HT-29 (cell line): ENCODE measurements around the gene DHRS11. TPM values are rescaled to one million over a fixed set of nuclear protein-coding genes. Genes with fewer than 3 reads are reported as not detected.
"Not testable (repeated sequence)": the region's sequence is repeated elsewhere in the genome, so short reads cannot be mapped to it uniquely, and the experiment has no call there.

ENCODE experiments used
- DNase-seq: peaks from one replicate; pipeline ENCODE4 v3.0.0-alpha.2; 2015; ENCODE audit warnings: low spot score
- total RNA-seq: library from RNA; depleted of rRNA; stranded (reverse); fragments of >200 nt; shearing (Covaris generic); gene quantifications from 2 replicates; pipeline ENCODE4 v1.2.3, GENCODE V29; 2014

DHRS11 gene
- total RNA-seq, 1 experiment from 2014 or later, result 124 TPM

DNA sequence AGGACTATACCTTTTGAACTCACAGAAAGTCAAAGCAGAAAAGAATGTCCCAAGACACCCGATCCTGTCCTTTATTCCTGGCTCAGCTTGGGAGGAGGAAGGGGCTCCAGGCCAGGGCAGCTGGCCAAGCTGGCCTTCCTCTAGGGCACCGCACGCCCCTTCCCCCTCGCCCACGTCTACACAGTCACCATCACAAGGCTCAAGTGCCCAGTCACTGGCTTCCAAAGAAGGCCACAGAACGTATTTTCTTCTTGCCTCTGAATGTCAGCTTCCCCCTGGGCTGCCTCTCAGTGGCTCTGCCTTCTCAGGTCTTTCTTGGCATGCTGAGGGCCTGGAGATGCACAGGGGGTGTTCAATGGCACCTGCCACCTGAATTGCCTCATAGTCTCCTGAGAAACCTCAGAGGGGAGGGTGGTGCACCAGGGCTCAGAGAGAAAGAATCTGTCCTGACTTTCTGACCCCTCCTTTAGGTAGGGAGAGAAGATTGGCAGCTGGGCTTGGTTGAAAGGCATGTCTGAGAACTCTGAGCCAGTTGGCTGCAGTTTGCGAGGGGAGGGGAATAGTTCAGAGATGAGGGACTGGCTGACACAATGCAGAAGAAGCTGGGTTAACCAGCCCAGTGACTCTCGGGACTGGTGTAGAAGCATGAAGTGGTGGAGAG is 2.1 kb downstream of the DHRS11 start:
- peak; percentile 80 for DNase-seq

DNA sequence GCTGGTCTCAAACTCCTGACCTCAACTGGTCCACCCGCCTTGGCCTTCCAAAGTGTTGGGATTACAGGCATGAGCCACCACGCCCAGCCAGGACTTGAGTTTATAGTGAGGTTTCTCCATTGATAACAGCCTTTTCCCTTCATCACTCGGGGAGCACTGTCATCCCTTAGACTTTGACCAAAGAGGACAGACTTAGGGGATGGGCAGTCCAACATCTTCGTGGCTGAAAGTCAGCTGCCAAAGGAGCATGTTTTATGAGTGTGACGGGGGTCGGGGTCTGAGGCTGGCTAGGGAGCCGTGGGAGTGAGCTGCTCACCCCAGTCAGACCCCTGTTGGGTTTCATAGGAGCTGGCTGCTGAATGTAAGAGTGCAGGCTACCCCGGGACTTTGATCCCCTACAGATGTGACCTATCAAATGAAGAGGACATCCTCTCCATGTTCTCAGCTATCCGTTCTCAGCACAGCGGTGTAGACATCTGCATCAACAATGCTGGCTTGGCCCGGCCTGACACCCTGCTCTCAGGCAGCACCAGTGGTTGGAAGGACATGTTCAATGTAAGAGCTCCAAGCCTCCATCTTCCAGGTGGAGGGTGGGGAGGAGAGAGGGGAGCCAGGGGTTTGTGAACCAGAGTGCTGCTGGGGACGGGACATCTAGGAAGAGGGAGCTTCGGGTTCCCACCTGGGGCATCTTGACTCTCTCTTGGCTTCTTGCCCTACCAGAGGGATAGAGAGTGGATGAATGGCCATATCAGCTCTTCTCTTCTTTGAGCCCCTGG is 3.1 kb downstream of the DHRS11 start:
- DNase-seq, result no peak

DNA sequence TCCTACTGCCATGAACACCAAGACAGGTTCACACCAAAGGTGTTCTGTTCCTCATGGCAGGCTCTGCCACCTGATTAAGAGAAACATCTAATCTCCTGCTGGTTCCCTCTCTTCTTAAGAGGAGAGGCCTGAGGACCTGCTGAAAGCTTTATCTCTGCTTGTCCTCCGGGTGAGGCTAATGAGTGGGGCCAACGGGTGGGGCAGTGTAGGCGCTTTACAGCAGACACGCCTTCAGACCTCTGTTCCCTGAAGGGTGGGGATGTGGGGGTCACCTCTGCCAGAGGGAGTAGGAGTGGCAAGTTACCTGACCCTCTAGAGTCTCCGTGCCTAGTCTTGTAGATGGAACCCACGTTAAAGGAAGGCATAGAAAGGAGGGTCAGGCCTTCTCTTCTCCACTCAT is 5.5 kb downstream of the DHRS11 start:
- no peak for DNase-seq

DNA sequence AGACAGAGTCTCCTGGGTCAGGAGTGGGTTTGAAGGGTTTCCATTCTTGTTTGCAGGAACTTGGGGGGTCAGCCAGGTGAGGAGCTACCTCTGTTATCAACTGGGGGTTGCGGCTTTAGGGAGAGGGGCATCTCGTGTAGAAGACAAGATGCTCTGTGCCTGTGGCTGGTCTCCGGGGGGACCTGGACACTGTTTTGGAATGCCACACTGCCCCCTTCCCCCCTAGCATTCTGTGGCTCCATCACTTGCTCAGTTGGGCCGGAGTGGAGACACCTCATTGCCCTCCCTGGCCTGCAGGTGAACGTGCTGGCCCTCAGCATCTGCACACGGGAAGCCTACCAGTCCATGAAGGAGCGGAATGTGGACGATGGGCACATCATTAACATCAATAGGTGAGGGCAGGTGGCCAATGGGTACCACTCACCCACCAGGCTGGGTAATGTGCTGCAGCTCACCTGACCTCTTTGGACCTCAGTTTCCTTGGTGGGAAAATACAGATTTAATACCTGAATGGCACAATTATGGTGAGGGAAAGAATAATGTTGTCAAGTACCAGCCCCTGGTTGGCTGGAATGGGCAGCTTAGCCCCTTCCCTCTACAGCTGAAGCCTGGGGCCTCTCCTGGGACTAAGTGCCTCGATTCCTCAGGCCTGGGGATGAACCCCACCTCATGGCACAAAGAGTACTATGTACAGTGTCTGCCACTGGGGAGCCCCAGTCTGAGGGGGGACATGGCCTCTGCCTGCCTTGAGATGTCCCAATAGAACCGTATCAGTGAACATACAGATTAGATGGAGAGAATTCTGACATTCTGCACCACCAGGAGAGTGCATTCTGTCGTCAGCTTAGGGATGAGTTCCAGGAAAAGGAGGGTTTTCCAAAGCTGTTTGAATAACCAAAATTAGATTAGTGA is 6.4 kb downstream of the DHRS11 start:
- no peak for DNase-seq

DNA sequence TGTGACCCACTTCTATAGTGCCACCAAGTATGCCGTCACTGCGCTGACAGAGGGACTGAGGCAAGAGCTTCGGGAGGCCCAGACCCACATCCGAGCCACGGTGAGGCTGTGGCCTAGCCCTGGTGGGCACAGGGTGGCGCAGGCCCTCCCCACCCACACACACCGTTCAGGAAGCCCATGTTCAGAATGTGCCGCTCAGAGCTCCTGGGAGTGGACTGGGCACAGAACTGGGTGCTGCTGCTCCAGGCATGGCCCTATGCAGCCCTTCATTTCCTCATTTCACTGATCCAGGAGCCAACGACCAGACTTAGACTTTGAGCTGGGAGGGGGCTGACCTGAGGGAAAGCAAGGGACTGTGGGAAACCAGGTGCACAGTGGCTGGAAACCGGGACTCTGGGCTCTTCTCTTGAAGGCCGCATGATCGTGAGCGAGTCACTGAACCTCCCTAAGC is 7.3 kb downstream of the DHRS11 start:
- no peak for DNase-seq

DNA sequence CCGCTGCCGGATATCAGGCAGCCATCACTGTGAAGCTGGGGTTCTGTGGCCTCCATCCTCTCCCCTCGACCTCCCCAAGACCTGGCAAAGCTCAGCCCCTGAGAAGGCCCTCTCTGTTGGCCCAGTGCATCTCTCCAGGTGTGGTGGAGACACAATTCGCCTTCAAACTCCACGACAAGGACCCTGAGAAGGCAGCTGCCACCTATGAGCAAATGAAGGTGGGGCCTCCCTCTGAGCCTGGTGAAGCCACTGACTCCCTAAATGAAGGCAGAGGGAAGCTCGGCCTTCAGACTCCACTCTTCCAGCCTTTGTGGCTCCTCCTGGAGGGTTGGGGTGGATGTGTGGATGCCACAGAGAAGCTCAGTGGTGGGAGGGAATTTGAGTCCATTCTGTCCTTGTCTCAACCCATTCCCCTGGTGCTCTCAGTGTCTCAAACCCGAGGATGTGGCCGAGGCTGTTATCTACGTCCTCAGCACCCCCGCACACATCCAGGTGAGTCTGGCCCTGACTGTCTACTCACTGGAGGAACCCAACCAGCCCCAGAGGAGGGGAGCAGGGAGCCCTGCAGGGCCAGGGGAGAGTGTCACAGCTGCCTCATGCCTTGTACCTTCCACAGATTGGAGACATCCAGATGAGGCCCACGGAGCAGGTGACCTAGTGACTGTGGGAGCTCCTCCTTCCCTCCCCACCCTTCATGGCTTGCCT is 8.0 kb downstream of the DHRS11 start:
- DNase-seq, result no peak

DNA sequence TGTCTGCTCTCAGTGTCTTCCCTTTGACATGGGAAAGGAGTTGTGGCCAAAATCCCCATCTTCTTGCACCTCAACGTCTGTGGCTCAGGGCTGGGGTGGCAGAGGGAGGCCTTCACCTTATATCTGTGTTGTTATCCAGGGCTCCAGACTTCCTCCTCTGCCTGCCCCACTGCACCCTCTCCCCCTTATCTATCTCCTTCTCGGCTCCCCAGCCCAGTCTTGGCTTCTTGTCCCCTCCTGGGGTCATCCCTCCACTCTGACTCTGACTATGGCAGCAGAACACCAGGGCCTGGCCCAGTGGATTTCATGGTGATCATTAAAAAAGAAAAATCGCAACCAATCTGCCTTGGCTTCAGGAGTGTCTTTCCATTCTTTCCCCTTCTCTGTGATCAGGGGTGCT is 8.8 kb downstream of the DHRS11 start:
- no peak for DNase-seq

DNA sequence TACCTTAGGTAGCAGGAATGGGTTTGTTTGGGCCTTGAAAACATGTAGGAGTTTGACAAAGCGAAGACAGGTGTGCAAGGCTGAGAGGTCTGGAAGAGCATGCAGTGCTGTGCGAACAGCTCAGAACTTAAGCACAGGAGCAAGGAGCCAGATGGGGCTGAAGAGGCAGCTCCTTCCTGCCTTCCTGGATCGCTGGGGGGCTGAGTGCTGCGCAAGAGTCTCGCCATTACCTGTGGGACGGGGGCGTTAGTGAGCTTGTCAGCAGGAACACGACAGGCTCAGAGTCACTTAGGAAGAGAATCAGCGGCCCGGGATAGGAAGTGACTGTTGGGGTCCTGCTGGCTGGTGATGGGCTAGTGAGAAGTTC is 9.2 kb downstream of the DHRS11 start:
- DNase-seq, result no peak

DNA sequence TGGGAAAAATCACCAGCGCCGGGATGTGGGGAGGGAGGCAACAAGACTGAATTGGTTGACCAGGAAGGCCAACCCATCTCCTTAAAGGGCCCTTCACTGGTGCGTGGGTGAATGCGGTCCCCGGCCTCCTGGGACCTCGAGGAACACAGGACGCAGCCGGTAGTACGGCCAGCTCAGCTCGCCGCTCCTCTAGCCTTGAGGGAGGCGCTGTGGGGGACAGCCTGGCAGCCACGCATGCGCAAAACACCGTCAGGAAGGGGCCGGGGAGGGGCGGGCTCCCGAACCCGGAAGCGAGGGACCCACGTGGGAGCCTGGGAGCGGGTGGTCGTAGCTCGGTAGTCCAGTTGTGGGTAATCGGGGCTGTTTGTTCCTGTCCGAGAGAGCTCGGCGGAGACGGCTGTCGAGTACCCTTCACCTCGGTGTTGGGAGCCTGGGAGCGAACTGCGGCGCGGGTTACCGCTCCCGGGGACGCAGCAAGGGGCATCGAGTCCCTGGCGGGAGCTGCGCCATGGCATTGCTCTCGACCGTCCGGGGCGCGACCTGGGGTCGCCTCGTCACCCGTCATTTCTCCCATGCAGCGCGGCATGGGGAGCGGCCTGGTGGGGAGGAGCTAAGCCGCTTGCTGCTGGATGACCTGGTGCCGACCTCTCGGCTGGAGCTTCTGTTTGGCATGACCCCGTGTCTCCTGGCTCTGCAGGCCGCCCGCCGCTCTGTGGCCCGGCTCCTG is 9.8 kb downstream of the DHRS11 start, which contains the start of gene MRM1:
MRM1 (plus strand) TSS at position 281 of the 727 bp plus-strand sequence; CDS start at position 509, 228 bp downstream.
- DNase-seq, result peak; percentile 99

DNA sequence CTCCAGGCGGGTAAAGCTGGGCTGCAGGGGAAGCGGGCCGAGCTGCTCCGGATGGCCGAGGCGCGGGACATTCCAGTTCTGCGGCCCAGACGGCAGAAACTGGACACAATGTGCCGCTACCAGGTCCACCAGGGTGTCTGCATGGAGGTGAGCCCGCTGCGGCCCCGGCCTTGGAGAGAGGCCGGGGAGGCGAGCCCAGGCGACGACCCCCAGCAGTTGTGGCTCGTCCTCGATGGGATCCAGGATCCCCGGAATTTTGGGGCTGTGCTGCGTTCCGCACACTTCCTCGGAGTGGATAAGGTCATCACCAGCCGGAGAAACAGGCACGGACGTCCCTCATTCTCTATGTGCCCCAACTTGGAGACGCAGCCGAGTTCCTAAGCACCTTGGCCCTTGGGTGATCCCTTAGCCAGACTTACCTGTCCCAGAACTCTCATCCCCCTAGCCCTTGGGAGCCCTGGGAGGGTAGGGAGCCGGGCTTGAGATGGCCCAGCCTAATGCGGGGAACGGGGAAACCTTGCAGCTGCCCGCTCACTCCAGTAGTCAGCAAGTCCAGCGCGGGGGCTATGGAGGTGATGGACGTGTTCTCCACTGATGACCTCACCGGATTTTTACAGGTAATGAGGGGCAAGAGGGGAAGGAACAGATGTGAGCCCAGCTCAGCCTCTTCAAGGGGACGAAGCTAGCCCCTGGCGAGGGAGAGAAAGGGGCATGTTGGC is 10.5 kb downstream of the DHRS11 start:
- DNase-seq, result peak; percentile 61

DNA sequence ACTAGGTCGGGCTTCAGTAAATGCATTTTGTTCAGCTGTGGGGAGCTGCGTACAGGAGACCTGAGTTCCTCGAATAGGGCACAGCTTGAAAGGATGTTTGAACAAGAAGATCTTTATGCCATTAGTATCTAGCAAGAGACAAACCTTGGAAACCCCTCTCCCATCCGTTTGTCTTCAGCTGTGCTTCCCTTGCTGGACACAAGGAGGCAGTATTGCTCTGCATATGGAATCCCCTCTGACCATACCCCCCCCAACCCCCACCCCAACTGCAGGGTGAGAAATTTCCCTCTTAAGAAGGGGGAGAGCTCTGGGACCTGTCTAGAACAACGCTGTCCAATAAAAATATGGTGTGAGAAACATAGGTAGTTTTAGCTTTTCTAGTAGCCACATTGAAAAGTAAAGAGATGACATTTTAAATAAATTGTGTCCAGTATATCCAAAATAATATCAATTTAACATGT is 11.3 kb downstream of the DHRS11 start:
- DNase-seq, result peak; percentile 92

DNA sequence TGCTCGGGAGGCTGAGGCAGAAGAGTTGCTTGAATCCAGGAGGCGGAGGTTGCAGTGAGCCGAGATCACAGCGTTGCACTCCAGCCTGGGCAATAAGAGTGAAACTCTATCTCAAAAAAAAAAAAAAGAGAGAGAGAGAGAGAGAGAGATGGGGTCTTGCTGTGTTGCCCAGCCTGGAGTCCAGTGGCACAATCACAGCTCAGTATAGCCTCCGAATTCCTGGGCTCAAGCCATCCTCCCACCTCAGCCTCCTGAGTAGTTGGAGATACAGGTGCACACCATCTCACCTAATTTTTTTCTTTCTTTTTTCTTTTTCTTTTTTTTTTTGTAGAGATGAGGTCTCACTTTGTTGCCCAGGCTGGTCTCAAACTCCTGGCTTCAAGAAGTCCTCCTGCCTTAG is 13.3 kb downstream of the DHRS11 start:
- not testable (repeated sequence) for DNase-seq

DNA sequence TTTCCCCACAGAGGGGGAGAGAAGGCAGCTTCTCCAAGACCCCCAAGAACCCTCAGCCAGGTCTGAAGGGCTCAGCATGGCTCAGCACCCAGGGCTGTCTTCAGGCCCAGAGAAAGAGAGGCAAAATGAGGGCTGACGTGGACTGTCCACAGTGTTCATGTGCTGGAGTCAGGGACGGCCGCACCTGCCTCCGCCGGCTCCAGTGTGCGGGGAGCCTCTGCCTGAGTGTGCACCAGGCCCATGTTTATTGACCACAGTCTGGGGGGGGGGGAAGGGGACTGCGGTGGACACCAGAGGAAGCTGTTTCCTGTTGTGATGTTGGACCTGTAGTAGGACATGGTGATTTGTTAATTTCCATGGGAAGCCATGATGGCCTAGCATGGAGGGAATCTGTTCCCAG is 16.6 kb downstream of the DHRS11 start:
- no peak for DNase-seq

DNA sequence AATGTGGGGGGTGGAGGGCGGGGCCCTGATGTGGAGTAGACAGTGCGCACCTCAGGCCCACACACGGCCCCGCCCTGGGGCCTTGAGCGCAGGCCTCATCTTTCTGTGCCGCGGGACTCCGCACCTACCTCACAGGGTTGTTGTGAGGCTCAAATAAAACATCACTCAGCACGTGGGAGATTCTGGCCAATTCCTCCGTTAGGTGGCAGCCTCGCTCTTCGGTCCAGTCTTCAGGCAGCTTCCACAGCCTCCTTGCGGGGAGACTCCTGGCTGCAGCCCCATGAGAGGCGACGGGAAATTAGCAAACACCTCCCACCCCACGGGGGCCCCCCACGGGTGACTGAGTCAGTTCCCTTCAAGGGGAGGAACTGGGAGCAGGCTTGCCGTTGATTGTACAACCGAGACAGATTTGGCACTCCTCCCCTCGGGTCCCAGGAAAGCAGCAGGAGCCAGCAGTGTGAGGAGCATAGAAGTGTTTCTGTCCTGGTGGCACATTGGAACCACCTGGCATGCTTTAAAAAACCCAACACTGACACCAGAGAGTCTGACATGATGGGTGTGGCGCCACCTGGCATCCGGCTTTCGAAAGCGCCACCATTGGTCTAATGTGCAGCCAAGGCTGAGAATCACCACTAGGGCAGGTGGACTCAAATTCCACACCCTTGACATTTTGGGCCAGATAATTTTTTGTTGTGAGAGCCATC is 17.3 kb downstream of the DHRS11 start:
- DNase-seq, result peak; percentile 77

DNA sequence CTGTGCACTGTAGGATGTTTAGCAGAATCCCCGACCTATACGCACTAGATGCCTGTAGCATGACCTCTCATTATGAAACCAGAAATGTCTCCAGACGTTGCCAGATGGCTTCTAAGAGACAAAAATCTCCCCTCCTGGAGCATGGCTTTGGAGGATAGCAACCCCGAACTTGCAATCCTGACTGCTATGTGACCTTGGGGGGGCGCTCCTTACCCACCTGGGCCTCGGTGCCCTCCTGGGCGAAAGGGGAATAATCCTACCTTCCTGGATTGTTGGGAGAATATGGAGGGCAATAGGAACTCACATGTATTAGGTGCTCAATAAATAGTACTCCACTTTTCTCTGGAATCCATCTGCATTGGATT is 17.8 kb downstream of the DHRS11 start:
- no peak for DNase-seq

DNA sequence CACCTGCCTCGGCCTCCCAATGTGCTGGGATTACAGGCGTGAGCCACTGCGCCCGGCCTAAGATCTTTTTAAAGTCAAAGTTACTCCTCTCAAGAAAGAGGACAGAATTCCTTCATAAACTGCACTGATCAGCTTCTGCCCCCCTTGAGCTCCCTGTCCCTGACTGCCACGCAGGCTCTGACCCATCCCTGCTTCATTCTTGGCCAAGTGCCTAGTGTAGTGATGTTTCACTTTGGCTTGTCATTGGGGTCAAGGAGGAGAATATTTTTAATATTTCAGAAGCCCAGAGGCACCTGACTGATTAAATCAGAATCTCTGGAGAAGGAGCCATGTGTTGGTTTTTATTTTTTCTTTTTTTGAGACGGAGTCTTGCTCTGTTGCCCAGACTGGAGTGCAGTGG is 18.8 kb downstream of the DHRS11 start:
- no peak for DNase-seq

DNA sequence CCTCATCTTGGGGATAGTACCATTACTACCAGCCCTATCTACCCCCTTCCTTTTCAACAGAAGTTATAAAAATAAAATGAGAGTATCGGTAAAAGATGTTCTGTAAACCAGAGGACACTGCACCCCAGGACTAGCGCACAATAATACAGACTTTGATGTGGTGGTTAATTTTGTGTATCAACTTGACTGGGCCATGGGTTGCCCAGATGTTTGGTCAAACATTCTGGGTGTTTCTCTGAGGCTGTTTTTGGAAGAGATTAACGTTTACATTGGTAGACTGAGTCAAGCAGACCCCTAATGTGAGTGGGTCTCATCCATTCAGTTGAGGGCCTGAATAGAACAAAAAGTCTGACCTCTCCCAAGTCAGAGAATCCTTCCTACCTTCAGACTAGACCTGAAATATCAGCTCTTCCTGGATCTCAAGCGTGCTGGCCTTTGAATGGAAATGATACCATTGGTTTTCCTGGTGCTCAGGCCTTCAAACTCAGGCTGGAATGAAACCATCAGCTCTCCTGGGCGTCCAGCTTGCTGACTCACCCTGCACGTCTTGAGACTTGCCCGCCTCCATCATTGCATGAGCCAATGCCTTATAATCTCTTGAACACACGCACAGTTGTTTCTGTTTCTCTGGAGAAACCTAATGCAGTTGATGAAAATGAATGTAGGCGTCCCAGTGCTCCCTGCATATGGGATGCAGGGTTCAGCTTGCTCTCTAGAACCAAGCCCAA is 19.8 kb downstream of the DHRS11 start:
- peak; percentile 43 for DNase-seq

DNA sequence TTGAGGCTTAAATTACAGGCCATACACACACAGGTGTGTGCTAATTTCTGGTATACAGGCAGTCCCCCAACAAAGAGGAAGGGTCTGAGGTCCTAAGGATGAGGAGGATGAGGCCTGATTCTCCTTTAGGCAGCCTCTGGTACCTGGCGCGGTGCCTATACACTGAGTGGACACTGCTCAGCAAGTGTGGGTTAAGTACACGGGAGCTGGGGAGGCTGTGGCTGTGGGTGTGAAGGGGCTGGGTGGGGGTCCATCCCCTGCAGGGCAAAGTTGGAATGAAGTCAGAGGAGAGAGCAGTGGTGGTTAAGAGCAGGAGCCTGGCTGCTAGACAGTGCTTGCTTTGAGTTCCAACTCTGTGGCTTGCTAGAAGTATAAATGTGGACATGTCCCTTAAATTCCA is 20.6 kb downstream of the DHRS11 start:
- DNase-seq, result no peak

DNA sequence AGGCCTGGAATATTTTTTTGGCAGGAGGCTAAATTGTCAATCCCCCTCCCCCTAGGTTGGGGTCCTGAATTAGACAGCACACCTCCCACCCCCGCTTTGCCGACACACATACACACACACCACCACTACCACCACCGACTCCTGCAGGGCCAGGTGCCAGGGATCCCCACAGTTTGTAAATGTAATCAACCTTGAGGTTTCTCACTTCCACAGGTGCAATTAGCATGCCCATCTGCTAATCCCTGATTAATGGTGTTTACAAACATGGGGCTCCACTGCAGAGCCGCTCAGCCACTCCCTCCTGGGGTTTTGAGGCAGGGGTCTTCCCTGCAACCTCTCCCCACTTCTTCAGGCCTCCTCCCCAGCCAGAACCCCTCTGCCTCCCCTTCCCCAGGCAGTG is 21.5 kb downstream of the DHRS11 start:
- no peak for DNase-seq
